Neutrophil (primary cell): ENCODE measurements around the gene SLC17A2.

ENCODE experiments used
- H3K27ac ChIP-seq: fragments of 200-600 bp; sonication (generic); 2 replicates; pipeline ENCODE4 v1.5.1; 2016; ENCODE audit warnings: mild to moderate bottlenecking, moderate library complexity
- H3K27me3 ChIP-seq: fragments of 200-600 bp; sonication (generic); 2 replicates; pipeline ENCODE4 v1.6.0; 2016; ENCODE audit warnings: mild to moderate bottlenecking
- H3K36me3 ChIP-seq: fragments of 200-600 bp; sonication (generic); 2 replicates; pipeline ENCODE4 v1.5.1; 2017
- H3K4me1 ChIP-seq, 2 experiments: fragments of 200-600 bp in 1 of 2; sonication (generic) in 1 of 2; 1 replicate in 1 of 2; 2 replicates in 1 of 2; pipeline versions ENCODE4 v1.5.1 to v1.6.1; 2013 to 2016; ENCODE audit warnings: low read depth in 1 of 2, low read length in 1 of 2, mild to moderate bottlenecking in 1 of 2, moderate library complexity in 1 of 2; ENCODE audit not compliant: control insufficient read depth in 1 of 2, insufficient read depth in 1 of 2
- H3K4me3 ChIP-seq, 2 experiments: fragments of 200-600 bp in 1 of 2; sonication (generic) in 1 of 2; 1 replicate in 1 of 2; 2 replicates in 1 of 2; pipeline ENCODE4 v1.5.1; 2013 to 2016; ENCODE audit warnings: low read depth in 1 of 2, low read length in 1 of 2, mild to moderate bottlenecking in 1 of 2, moderate library complexity in 1 of 2
- H3K9me3 ChIP-seq: fragments of 200-600 bp; sonication (generic); 2 replicates; pipeline ENCODE4 v1.5.1; 2016
- TF ChIP-seq, protein P1 (sequence below): fragments of 200-600 bp; sonication (generic); IDR thresholded peaks from 2 replicates; pipeline ENCODE4 v1.5.1; 2016; ENCODE audit warnings: antibody characterized with exemption

The SLC17A2 gene

DNA sequence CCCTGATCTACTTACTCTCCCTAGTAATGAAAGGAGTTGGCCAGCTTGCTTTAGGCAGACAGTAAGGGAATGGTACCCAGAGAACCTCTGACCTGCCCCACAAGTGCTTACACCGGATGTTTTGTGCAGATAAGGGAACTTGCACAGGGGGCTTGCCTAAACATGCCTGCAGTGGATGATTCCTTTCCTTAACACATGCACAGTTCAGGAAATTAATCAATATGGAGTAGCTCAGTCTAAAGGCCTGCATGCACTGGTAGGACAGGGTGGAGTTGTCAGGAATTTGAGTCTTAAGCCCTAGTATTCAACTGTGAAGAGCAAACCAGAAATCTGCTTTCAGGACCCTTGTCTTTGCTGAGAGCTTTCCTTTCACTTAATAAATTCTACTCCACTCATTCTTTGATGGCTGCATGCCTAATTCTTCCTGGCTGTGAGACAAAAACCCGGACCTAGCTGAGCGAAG is 28.2 kb upstream of the SLC17A2 start:
- Histone ChIP-seq H3K27me3 (no peaks in the 10 kb centered on the region), H3K36me3 (no peaks in the 10 kb centered on the region), H3K4me3 (no peak overlapping the region), H3K27ac (no peak overlapping the region), H3K9me3 (no peaks in the 10 kb centered on the region), H3K4me1 (peaks cover 14 to 20% of the 10 kb centered on the region in 2 experiments)
- TF ChIP-seq, protein P1, sequence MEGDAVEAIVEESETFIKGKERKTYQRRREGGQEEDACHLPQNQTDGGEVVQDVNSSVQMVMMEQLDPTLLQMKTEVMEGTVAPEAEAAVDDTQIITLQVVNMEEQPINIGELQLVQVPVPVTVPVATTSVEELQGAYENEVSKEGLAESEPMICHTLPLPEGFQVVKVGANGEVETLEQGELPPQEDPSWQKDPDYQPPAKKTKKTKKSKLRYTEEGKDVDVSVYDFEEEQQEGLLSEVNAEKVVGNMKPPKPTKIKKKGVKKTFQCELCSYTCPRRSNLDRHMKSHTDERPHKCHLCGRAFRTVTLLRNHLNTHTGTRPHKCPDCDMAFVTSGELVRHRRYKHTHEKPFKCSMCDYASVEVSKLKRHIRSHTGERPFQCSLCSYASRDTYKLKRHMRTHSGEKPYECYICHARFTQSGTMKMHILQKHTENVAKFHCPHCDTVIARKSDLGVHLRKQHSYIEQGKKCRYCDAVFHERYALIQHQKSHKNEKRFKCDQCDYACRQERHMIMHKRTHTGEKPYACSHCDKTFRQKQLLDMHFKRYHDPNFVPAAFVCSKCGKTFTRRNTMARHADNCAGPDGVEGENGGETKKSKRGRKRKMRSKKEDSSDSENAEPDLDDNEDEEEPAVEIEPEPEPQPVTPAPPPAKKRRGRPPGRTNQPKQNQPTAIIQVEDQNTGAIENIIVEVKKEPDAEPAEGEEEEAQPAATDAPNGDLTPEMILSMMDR = no peak

DNA sequence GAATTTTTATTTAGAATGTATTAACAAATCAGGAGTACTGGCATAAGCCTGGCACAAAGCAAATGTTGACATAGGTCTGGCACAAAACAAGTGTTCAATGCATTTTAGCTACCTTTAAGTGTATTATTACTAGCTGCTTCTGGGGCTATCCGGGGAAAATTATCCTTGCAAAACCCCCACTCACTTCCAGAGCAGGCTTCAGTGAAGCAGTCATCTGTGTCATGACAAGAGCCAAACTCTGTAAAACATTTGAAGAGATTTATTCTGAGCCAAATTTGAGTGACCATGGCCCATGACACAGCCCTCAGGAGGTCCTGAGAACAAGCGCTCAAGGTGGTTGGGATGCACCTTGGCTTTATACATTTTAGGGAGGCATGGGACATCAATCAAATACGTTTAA is 25.7 kb upstream of the SLC17A2 start:
- Histone ChIP-seq H3K36me3 (no peaks in the 10 kb centered on the region), H3K27ac (no peak overlapping the region), H3K27me3 (no peaks in the 10 kb centered on the region), H3K4me3 (no peak overlapping the region), H3K9me3 (no peaks in the 10 kb centered on the region), H3K4me1 (peaks cover 0 to 7% of the 10 kb centered on the region in 2 experiments)
- TF ChIP-seq, protein P1 = no peak

DNA sequence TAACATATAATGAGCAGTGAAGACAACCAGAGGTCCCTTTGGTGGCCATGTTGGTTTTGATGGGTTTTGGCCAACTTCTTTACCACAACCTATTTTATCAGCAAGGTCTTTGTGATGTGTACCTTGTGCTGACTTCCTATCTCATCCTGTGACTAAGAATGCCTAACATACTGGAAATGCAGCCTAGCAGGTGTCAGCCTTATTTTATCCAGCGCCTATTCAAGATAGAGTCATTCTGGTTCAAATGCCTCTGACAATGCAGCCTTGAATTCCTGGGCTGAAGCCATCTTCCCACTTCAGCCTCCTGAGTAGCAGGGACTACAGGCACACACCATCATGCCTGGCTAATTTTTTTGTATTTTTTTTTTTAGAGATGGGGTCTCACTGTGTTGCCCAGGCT is 24.3 kb upstream of the SLC17A2 start:
- H3K9me3 ChIP-seq = no peaks in the 10 kb centered on the region
- no peaks in the 10 kb centered on the region for H3K36me3 ChIP-seq
- no peaks in the 10 kb centered on the region for H3K27me3 ChIP-seq
- TF ChIP-seq, protein P1 = no peak
- H3K4me3 ChIP-seq = no peak overlapping the region
- H3K27ac ChIP-seq = no peak overlapping the region
- peaks cover 0 to 7% of the 10 kb centered on the region in 2 experiments for H3K4me1 ChIP-seq

DNA sequence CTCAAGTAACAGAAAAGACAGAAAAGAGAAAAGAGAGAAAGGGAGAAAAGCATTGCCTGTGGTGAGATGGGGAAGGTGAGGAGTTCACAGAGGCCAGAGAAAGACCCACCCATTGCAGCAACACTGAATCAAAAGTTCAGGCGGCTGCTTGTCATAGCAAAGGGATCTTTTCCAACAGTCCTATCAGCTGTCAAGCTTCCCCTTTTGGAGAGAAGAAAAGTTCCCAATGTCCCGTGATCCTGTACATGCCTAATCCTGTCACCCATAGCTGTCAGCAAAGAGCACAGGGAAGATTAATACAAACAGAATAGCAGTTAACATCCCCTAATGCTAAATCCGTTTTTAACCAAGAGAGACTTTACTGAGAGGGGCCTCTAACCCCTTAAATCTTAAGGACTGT is 23.2 kb upstream of the SLC17A2 start:
- H3K27me3 ChIP-seq = no peaks in the 10 kb centered on the region
- H3K4me1 ChIP-seq = peaks cover 0 to 3% of the 10 kb centered on the region in 2 experiments
- H3K27ac ChIP-seq = no peak overlapping the region
- H3K36me3 ChIP-seq = no peaks in the 10 kb centered on the region
- no peaks in the 10 kb centered on the region for H3K9me3 ChIP-seq
- TF ChIP-seq, protein P1 = no peak
- H3K4me3 ChIP-seq = no peak overlapping the region

DNA sequence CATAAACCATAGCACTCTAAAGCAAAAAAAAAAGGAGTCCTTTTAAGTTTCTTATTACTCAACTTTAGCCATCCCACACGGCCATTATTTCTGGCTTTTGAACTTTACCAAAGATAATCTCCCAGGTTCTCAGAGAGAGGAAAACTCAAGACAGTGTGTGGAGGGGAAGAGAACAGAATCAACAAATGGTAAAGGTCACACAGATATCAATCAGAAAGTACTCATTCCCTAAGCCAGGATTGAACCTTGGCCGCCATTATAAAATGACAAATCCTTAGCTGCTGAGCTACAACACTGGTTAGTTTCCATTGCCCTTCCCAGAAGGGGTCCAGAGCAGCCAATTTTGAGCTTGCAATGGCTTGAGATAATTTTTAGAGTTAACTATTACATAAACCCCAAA is 22.0 kb upstream of the SLC17A2 start:
- H3K9me3 ChIP-seq = no peaks in the 10 kb centered on the region
- no peak overlapping the region for H3K27ac ChIP-seq
- no peaks in the 10 kb centered on the region for H3K27me3 ChIP-seq
- H3K36me3 ChIP-seq = no peaks in the 10 kb centered on the region
- TF ChIP-seq, protein P1 = no peak
- no peak overlapping the region for H3K4me3 ChIP-seq
- H3K4me1 ChIP-seq = no peaks in the 10 kb centered on the region
